Chondrocyte (in vitro differentiated cells): ENCODE data around the gene ACO1. TPM values are rescaled to one million over a fixed set of nuclear protein-coding genes. Genes with fewer than 3 reads are reported as not detected.

Source experiments
- DNase-seq: peaks from one replicate; pipeline ENCODE4 v3.0.0; 2021; ENCODE audit warnings: mixed read lengths, low spot score
- H3K27ac Mint-ChIP-seq: one replicate; pipeline ENCODE4 v1.8.0; 2021; ENCODE audit warnings: mild to moderate bottlenecking, moderate library complexity, mixed read lengths; ENCODE audit not compliant: unreplicated experiment
- H3K27me3 Mint-ChIP-seq: 2 replicates; pipeline ENCODE4 v1.8.0; 2021; ENCODE audit warnings: low read depth, mixed read lengths
- H3K36me3 Mint-ChIP-seq: 2 replicates; pipeline ENCODE4 v1.8.0; 2021; ENCODE audit warnings: low read depth, mixed read lengths
- H3K4me1 Mint-ChIP-seq: 2 replicates; pipeline ENCODE4 v1.8.0; 2021; ENCODE audit warnings: low read depth, mild to moderate bottlenecking, mixed read lengths
- H3K4me3 Mint-ChIP-seq: one replicate; pipeline ENCODE4 v1.8.0; 2021; ENCODE audit warnings: mild to moderate bottlenecking, moderate library complexity, mixed read lengths; ENCODE audit not compliant: unreplicated experiment
- H3K9me3 Mint-ChIP-seq: 2 replicates; pipeline ENCODE4 v1.8.0; 2021; ENCODE audit warnings: low read depth, mixed read lengths
- CTCF ChIP-seq: fragments of 200-600 bp; sonication (generic); IDR thresholded peaks from 2 replicates; pipeline ENCODE4 v1.5.0; 2021; ENCODE audit warnings: antibody characterized with exemption, mild to moderate bottlenecking, moderate library complexity
- total RNA-seq: library from RNA; stranded (reverse); gene quantifications from 3 replicates; pipeline ENCODE4 v1.2.1, GENCODE V29; 2021

Gene ACO1
- total RNA-seq, 1 donor from 2014 or later = 44.7 TPM

- Mint-ChIP-seq H3K9me3 (no peaks in the 10 kb centered on the region), H3K36me3 (peaks cover 28% of the 10 kb centered on the region), H3K27me3 (no peaks in the 10 kb centered on the region), H3K4me1 (peaks cover 18% of the 10 kb centered on the region), H3K4me3 (no peak overlapping the region), H3K27ac (no peak overlapping the region)
- DNase-seq = no peak
- no peak for TF ChIP-seq CTCF
These were observed 30.4 kb downstream of the ACO1 start for GRCh38 chr9:32414856-32415255.

- no peak for DNase-seq
- H3K36me3 Mint-ChIP-seq = peaks cover 45% of the 10 kb centered on the region
- H3K27ac Mint-ChIP-seq = no peak overlapping the region
- TF ChIP-seq CTCF = no peak
- H3K9me3 Mint-ChIP-seq = no peaks in the 10 kb centered on the region
- H3K4me3 Mint-ChIP-seq = no peak overlapping the region
- no peaks in the 10 kb centered on the region for H3K27me3 Mint-ChIP-seq
- peaks cover 9% of the 10 kb centered on the region for H3K4me1 Mint-ChIP-seq
These were observed 35.5 kb downstream of the ACO1 start for GRCh38 chr9:32419921-32420320.

GRCh38 chr9:32422237-32422806 lies 37.9 kb downstream of the ACO1 start:
- no peaks in the 10 kb centered on the region for H3K9me3 Mint-ChIP-seq
- H3K27me3 Mint-ChIP-seq = no peaks in the 10 kb centered on the region
- H3K27ac Mint-ChIP-seq = no peak overlapping the region
- no peak for TF ChIP-seq CTCF
- peaks cover 23% of the 10 kb centered on the region for H3K4me1 Mint-ChIP-seq
- DNase-seq = no peak
- H3K36me3 Mint-ChIP-seq = peaks cover 48% of the 10 kb centered on the region
- no peak overlapping the region for H3K4me3 Mint-ChIP-seq

- no peak for DNase-seq
- H3K4me3 Mint-ChIP-seq = no peak overlapping the region
- H3K27ac Mint-ChIP-seq = peak overlapping the region; percentile 7
- peaks cover 24% of the 10 kb centered on the region for H3K4me1 Mint-ChIP-seq
- no peaks in the 10 kb centered on the region for H3K27me3 Mint-ChIP-seq
- H3K36me3 Mint-ChIP-seq = peaks cover 41% of the 10 kb centered on the region
- TF ChIP-seq CTCF = no peak
- H3K9me3 Mint-ChIP-seq = no peaks in the 10 kb centered on the region
These were observed 38.9 kb downstream of the ACO1 start for GRCh38 chr9:32423371-32423770.

GRCh38 chr9:32424616-32425015 lies 40.2 kb downstream of the ACO1 start:
- no peak overlapping the region for H3K4me3 Mint-ChIP-seq
- H3K4me1 Mint-ChIP-seq = peaks cover 29% of the 10 kb centered on the region
- H3K27me3 Mint-ChIP-seq = no peaks in the 10 kb centered on the region
- TF ChIP-seq CTCF = no peak
- H3K9me3 Mint-ChIP-seq = no peaks in the 10 kb centered on the region
- no peak for DNase-seq
- no peak overlapping the region for H3K27ac Mint-ChIP-seq
- H3K36me3 Mint-ChIP-seq = peaks cover 38% of the 10 kb centered on the region
